ENCODE measurements around the gene ZDHHC14. TPM values are rescaled to one million over a fixed set of nuclear protein-coding genes. Genes with fewer than 3 reads are reported as not detected.
"Not testable (repeated sequence)": the region's sequence is repeated elsewhere in the genome, so short reads cannot be mapped to it uniquely, and the experiment has no call there.

ZDHHC14 gene
- total and polyA plus RNA-seq, 7 donors = 2.5 to 14.6 (median 4.3) TPM

DNA sequence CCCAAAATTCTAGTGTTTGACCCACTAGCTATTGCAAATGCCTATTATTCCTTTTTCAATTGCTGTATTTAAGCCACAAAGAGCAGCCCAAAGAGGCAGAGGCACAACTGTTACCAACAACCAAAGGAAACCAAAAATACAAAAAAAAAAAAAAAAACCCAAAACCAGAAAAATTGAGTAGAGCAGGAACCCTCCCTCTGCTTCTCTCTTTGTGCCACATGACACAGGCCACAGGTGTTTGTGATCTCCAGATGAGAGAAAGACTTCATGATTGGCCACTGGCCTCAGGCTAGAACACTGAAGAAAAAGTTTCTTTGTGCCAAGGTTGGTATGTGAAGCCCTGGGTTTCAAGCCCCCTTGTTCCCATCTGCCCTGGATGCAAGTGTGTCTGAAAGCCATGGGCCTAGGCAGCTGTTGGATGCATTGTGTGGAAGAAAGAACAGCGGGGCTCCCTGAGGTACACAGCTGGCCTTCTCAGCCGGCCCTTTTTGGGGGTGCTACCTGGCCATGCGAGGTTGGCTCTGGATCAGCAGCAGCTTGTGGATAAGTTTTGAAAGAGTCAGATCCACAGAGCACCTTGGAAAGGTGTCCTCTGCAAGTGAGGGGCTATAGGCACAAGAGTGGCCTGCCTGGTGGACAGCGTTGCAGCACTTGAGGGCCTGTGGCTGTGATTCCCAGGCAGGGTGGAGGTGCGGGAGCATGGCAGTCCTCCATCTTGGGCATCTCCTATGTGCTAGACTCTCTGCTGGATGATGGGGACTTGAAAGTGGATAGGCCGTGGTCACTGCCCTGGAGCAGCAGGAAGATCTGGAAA, 204.5 kb downstream of the ZDHHC14 start:
- no peaks in the 10 kb centered on the region for H3K4me1 ChIP-seq
- DNase-seq (no peak), ATAC-seq (no peak)
- no peak overlapping the region for H3K4me3 ChIP-seq
- no peaks in the 10 kb centered on the region for H3K36me3 ChIP-seq (ENCODE audit: insufficient read depth in 1 of 2, low read depth in 1 of 2)
- no peak overlapping the region for H3K27ac ChIP-seq
- 80 to 89% (median 87%) methylated on average over 6 of the region's 6 CpGs for WGBS, 3 donors
- TF ChIP-seq, protein P1, sequence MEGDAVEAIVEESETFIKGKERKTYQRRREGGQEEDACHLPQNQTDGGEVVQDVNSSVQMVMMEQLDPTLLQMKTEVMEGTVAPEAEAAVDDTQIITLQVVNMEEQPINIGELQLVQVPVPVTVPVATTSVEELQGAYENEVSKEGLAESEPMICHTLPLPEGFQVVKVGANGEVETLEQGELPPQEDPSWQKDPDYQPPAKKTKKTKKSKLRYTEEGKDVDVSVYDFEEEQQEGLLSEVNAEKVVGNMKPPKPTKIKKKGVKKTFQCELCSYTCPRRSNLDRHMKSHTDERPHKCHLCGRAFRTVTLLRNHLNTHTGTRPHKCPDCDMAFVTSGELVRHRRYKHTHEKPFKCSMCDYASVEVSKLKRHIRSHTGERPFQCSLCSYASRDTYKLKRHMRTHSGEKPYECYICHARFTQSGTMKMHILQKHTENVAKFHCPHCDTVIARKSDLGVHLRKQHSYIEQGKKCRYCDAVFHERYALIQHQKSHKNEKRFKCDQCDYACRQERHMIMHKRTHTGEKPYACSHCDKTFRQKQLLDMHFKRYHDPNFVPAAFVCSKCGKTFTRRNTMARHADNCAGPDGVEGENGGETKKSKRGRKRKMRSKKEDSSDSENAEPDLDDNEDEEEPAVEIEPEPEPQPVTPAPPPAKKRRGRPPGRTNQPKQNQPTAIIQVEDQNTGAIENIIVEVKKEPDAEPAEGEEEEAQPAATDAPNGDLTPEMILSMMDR (IDR thresholded peaks at IDR 0.05) = no peak
- intact Hi-C loops (cut with DNase I) = no loop called here
- H3K9me3 ChIP-seq = no peaks in the 10 kb centered on the region
- H3K27me3 ChIP-seq (ENCODE audit: insufficient read depth in 3 of 3, low read length in 2 of 3) = no peaks in the 10 kb centered on the region

DNA sequence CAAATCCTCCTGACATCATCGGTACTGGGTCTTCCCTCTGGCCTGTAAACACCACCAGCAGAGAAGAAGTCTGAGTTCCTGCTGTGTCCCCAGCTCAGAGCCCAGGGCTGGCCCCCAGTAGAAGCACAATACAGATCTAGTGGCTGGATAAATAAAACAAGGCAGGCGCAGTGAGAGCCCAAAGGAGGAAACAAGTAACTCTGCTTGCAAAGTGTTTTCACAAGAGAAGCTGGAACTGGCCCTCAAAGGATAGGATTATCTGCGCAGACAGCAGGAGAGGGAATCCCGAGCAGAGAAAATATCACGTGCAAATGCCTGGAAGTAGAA, 205.1 kb downstream of the ZDHHC14 start:
- intact Hi-C loops (cut with DNase I) = no loop called here
- H3K4me1 ChIP-seq = no peaks in the 10 kb centered on the region
- no peaks in the 10 kb centered on the region for H3K9me3 ChIP-seq
- DNase-seq (no peak), ATAC-seq (no peak)
- WGBS, 3 donors = 87 to 90% (median 89%) methylated on average over 5 of the region's 5 CpGs
- no peak overlapping the region for H3K27ac ChIP-seq
- H3K27me3 ChIP-seq (ENCODE audit: insufficient read depth in 3 of 3, low read length in 2 of 3) = no peaks in the 10 kb centered on the region
- TF ChIP-seq, protein P1 (IDR thresholded peaks at IDR 0.05) = no peak
- H3K4me3 ChIP-seq = no peak overlapping the region
- no peaks in the 10 kb centered on the region for H3K36me3 ChIP-seq (ENCODE audit: insufficient read depth in 1 of 2, low read depth in 1 of 2)

DNA sequence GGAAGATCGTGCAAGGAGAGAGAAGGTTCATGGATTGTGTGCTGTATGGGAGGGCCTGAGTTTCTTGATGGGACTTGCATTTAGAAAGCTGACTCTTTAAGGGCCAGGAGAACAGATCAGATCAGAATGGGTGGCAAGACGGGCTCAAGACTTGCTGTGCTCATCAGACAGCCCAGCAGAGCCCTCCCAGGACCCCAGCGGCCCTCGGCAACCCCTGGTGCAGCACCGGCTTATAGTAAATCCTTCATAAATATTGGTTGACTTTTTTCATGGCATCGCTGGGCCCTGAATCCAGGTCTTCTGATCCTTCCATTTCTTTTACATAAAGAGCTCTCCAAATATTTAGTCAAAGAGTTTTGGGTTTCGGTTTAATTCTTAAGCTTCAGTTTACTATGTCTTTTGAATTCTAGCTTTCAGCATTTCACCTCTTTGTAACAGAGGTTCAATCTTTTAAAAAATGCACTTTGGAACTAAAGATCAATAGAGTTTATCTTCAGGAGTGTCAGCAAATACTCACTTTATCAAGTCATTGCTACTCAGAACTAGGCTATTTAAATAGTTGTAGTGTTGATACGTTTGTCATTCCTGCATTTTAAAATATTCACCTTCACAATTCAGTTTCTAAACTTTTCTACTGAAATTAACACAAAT, 205.6 kb downstream of the ZDHHC14 start:
- Histone ChIP-seq H3K4me3 (no peak overlapping the region), H3K27me3 (ENCODE audit: insufficient read depth in 3 of 3, low read length in 2 of 3) (no peaks in the 10 kb centered on the region), H3K27ac (no peak overlapping the region), H3K9me3 (no peaks in the 10 kb centered on the region), H3K4me1 (no peaks in the 10 kb centered on the region), H3K36me3 (ENCODE audit: insufficient read depth in 1 of 2, low read depth in 1 of 2) (no peaks in the 10 kb centered on the region)
- TF ChIP-seq, protein P1 (IDR thresholded peaks at IDR 0.05) = no peak
- intact Hi-C loops (cut with DNase I) = no loop called here
- ATAC-seq (no peak), DNase-seq (no peak)
- 78 to 89% (median 84%) methylated on average over 8 of the region's 8 CpGs for WGBS, 3 donors

DNA sequence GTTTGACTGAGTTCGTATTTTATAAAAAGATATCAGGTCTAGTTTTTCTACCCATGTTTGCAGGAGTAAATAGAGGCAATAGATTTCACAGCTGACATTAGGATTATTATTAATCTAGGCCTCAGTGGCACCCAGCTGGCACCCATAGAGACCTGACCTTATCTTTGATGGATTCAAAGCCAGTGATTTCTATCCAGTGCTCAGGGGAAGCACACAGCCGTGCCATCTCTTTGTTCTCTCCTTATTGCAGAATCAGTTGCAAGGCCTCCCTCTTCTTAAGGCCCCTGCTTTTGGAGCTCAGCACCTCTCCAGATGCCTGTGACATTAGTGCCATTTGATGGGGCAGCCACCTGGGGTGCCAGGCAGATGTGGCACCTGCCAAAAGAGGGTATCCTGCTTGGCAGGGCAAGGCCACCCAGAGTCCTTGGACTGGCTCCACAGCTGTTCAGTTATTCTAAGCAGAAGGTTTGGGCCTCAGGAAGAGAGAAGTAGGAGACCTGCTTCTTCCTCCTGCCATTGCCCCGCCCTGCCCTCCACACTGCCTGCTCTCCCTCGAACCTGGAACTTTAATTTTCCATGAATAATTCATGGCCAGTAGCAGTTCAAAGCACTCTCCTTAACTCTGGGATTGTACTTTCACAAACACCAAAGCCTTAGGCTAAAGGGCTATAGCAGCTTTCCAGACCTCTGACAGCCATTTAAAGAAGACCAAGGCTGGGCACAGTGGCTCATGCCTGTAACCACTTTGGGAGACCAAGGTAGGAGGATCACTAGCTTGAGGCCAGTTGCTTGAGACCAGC, 206.3 kb downstream of the ZDHHC14 start:
- no peak for ATAC-seq
- Histone ChIP-seq H3K9me3 (no peaks in the 10 kb centered on the region), H3K27me3 (ENCODE audit: insufficient read depth in 3 of 3, low read length in 2 of 3) (no peaks in the 10 kb centered on the region), H3K36me3 (ENCODE audit: insufficient read depth in 1 of 2, low read depth in 1 of 2) (no peaks in the 10 kb centered on the region), H3K4me3 (no peak overlapping the region), H3K4me1 (no peaks in the 10 kb centered on the region), H3K27ac (no peak overlapping the region)
- 90 to 91% (median 90%) methylated on average over 4 of the region's 4 CpGs for WGBS, 3 donors
- TF ChIP-seq, protein P1 (IDR thresholded peaks at IDR 0.05) = no peak
- intact Hi-C loops (cut with DNase I) = no loop called here
- DNase-seq = no peak

DNA sequence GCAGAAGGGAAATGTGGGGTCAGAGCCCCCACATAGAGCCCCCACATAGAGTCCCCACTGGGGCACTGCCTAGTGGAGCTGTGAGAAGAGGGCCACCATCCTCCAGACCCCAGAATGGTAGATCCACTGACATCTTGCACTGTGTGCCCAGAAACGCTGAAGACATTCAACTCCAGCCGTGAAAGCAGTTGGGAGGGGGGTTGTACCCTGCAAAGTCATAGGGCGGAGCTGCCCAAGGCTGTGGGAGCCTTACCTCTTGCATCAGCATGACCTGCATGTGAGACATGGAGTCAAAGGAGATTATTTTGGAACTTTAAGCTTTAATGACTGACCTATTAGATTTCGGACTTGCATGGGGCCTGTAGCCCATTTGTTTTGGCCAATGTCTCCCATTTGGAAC, 209.7 kb downstream of the ZDHHC14 start:
- not testable (repeated sequence) for H3K27ac ChIP-seq; H3K27me3 ChIP-seq (ENCODE audit: insufficient read depth in 3 of 3, low read length in 2 of 3); DNase-seq; ATAC-seq; H3K4me1 ChIP-seq; H3K9me3 ChIP-seq; H3K4me3 ChIP-seq
- H3K36me3 ChIP-seq (ENCODE audit: insufficient read depth in 1 of 2, low read depth in 1 of 2) = peaks cover 0 to 11% of the 10 kb centered on the region in 2 donors
- 92 to 95% (median 95%) methylated on average over 4 of the region's 4 CpGs for WGBS, 3 donors
- intact Hi-C loops (cut with DNase I) = loop anchor here in 1 of 2 donors (5.0 kb wide), 1 partner anchor 273 kb away; no protein-coding TSS in a partner anchor
